NCI-H526 (cell line): ENCODE data around the gene RCAN2.
"Not testable (repeated sequence)": the region's sequence is repeated elsewhere in the genome, so short reads cannot be mapped to it uniquely, and the experiment has no call there.

Experiments used
- DNase-seq, 2 experiments: peaks; one replicate each; lab custom pipeline; 2025; lab: John Stamatoyannopoulos, UW

The RCAN2 gene

GRCh38 chr6:46387728-46388127 lies 103.5 kb downstream of the RCAN2 start:
- DNase-seq: not testable (repeated sequence)

- no peak for DNase-seq
These were observed 109.7 kb downstream of the RCAN2 start for GRCh38 chr6:46381579-46381978.

GRCh38 chr6:46381057-46381456 lies 110.2 kb downstream of the RCAN2 start:
- DNase-seq: peak in 1 of 2 experiments; percentile 4

- no peak for DNase-seq
These were observed 111.0 kb downstream of the RCAN2 start for GRCh38 chr6:46380152-46380807.

GRCh38 chr6:46378882-46379416 lies 112.3 kb downstream of the RCAN2 start:
- DNase-seq: peak in 1 of 2 experiments; percentile 33

- DNase-seq: no peak
These were observed 112.9 kb downstream of the RCAN2 start for GRCh38 chr6:46378161-46378881.

DNA sequence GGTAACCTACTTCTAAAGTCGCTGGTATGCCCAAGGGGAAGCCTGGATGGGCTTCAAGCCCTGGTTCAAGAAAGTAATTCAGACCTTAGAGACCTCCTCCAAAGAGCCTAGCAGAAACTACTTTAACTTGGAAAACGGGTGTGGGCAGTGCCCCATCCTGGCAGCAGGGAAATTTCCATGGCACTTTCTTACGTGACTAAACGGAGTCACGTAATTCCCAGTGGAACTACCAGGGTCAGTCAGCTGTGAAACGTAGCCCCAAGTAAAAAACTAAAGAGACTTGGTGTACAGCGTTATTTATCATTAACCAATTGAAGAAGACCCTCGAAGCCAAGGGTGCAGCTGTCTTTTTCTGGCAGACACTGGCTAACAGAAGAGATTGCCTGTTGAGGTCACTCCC lies 114.0 kb downstream of the RCAN2 start:
- peak in 1 of 2 experiments; percentile 24 for DNase-seq

- no peak for DNase-seq
These were observed 114.6 kb downstream of the RCAN2 start for GRCh38 chr6:46376562-46377061.

GRCh38 chr6:46370622-46371021 lies 120.6 kb downstream of the RCAN2 start:
- no peak for DNase-seq

GRCh38 chr6:46368169-46368536 lies 123.1 kb downstream of the RCAN2 start:
- no peak for DNase-seq

DNA sequence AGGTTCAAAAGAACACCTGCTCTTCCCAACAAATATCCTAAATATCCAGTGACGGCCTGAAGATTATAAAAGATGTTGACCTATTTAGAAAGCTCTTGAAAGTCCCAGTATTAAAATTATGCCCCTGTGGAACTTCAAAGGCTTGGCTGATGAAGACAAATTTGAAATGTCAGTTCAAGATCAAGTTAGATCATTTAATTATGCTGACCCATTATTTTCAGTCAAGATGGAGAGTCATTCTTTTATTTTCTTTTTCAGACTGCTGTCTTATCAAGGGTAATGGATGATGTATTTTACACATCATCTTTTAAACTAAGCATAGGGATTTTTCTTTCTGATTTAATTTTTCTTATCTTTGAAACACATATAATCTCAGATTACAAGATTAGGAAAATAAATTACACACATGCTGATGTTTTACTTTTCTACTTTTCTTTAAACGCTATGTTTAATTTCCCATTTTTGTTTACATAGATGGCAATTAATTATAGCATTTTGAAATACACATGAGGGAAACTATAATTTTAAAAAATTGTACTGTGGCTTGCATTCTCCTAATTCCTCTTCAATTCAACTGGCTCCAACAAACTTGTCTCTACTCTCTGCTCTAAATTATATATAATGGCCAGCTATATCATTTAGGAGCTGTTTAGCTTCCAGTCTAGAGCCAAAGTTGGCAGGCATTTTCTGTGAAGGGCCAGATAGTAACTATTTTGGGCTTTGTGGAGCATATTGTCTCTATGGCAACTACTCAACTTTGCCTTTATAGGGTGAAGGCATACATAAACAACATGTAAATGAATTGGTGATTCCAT lies 123.7 kb downstream of the RCAN2 start:
- DNase-seq: no peak

- no peak for DNase-seq
These were observed 124.9 kb downstream of the RCAN2 start for GRCh38 chr6:46366190-46366900.

DNA sequence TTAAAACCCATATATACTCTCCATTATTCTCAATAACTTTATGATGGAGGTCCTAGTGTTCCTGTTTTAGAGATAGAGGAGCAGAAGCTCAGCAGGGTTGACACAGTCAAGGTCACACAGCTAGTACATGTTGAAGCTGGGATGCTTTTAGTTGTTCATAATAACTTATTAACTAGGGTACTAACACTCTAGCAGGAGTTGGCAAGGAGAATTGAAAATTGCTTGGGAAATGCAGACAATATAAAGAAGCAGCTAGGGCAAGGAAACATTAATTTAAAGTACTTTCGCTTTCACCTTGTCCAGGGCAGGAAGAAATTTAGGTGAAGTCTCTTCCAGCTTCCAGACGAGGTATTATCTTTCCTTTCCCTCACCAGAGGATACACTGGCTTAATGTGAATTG lies 133.7 kb downstream of the RCAN2 start:
- no peak for DNase-seq

DNA sequence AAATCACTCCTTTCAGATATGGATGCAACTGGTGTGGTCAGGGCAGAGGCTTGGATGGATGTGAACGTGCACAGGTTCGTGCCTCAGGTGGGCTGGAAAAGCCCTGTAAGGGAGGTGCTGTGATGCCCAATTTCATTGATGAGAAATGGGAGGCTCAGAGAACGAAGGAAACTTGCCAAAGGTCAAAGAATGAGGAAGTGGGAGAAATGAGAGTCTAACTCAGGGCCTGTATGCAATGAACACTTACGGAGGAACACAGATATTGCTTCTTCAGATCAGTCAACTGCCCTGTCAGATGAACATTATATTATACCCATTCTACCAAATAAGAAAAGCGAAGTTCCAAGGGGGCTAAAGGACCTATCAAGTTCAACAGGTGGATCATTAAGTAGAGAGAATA lies 134.7 kb downstream of the RCAN2 start:
- no peak for DNase-seq

DNA sequence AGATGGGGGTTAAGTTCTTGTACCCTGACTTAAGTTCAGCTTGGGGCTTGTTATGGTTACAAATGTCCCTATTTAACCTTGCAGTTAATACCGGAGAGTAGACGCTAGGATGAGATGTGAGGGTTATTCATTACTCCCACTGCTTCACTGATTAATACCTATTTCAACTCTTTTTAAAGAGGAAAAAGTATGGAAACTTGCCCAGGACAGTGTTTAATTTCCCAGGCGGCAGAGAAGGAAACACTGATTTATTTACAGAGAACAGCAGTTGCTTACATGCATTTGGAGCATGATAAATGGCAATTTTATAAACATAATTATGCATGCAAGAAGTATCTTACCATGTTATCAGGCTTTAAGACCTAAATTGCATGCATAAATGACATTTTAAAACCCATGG lies 137.7 kb downstream of the RCAN2 start:
- DNase-seq: no peak

GRCh38 chr6:46352541-46353268 lies 138.5 kb downstream of the RCAN2 start:
- DNase-seq: no peak

DNA sequence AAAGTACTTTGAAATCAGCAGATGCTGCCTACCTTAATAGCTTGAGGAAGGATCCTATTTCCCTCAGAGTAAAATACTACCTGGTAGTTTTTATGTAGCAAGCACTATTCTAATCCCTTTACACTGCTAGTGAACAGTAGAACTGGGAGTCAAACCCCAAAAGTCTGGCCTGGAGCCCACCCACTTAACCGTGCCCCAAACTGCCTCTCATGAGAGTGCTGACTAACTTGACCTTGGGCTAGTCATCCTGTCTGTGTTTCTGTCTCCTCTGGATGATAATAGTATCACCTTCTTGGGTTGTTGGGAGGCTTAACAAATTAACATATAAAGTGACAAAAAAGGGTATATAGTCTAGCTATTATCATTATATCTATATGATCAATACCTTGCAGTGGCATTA lies 140.5 kb downstream of the RCAN2 start:
- no peak for DNase-seq

DNA sequence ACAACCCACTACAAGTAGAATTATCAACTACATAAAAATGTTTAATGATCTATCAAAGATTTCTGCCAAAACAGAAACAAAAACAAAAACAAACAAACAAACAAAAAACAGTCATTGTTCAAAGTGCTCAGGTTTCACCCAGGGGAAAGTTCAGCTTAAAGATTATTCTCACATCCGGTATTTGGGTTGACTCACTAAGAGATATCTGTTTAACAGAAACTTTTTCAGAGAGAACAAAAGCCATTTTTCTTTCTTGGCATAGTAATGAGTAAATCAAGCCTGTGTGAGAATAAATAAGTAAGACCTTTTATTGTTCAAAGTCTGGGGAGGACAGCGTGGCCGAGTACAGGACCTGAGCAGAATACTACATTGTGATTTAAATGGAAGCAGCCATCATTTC lies 143.6 kb downstream of the RCAN2 start:
- DNase-seq: no peak

GRCh38 chr6:46340246-46340645 lies 151.0 kb downstream of the RCAN2 start:
- DNase-seq: no peak

DNA sequence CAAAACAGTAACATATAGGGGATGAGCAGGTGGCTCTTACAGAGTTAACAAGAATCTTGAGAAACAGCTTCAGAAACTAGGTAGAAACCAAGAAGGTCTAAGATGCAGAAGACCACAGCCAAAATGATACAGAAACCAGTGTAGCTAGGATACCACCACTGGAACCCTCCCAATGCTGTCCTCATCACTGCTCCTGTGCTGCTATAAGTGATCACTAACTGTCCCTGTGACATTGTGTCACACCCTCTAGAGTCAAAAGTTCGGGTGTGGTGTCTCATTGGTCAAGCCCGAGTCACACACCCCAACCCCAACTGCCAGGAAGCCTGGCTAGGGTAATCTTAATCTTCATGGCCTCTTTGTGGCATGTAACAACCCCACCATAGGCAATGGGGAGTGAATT lies 153.1 kb downstream of the RCAN2 start:
- DNase-seq: no peak

DNA sequence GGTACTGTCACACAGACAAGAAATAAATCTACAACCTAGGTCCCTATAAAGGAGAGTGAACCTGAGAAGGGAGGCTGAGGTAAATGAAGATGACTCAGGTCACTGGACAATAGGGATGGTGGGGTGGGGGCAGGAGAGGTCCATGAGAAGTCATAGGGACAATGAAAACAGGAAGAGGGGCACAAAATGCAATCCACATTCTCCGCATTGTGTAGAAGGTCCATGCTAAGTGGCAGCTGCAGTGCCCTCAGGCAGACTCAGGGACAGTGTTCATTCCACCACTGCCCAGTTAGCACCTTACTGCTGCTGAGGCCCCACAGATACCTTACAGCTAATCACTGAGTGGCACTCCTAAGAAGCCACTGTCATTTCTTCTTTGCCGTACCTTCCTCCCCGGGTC lies 156.8 kb downstream of the RCAN2 start:
- no peak for DNase-seq
